ENCODE results near the gene ITGBL1.

Gene ITGBL1

GRCh38 chr13:101579281-101579802 lies 126.9 kb downstream of the ITGBL1 start:
- H3K27ac ChIP-seq, result no peak overlapping the region
- no peak for TF ChIP-seq CTCF (conservative IDR thresholded peaks at IDR 0.05)

- no peak for TF ChIP-seq CTCF (conservative IDR thresholded peaks at IDR 0.05)
- no peak overlapping the region for H3K27ac ChIP-seq
Observed at GRCh38 chr13:101584331-101584730, 131.9 kb downstream of the ITGBL1 start.

- TF ChIP-seq CTCF (conservative IDR thresholded peaks at IDR 0.05), result no peak
- no peak overlapping the region for H3K27ac ChIP-seq
Observed at GRCh38 chr13:101590479-101590878, 138.0 kb downstream of the ITGBL1 start.

GRCh38 chr13:101594936-101595335 lies 142.5 kb downstream of the ITGBL1 start:
- TF ChIP-seq CTCF (conservative IDR thresholded peaks at IDR 0.05), result no peak
- H3K27ac ChIP-seq, result no peak overlapping the region

GRCh38 chr13:101596803-101597202 lies 144.3 kb downstream of the ITGBL1 start:
- H3K27ac ChIP-seq, result no peak overlapping the region
- no peak for TF ChIP-seq CTCF (conservative IDR thresholded peaks at IDR 0.05)

GRCh38 chr13:101611491-101612475 lies 159.3 kb downstream of the ITGBL1 start:
- H3K27ac ChIP-seq, result no peak overlapping the region
- TF ChIP-seq CTCF (conservative IDR thresholded peaks at IDR 0.05), result no peak

GRCh38 chr13:101612735-101613134 lies 160.3 kb downstream of the ITGBL1 start:
- no peak overlapping the region for H3K27ac ChIP-seq
- no peak for TF ChIP-seq CTCF (conservative IDR thresholded peaks at IDR 0.05)
